Measurements from ENCODE around the gene CCDC187.

GRCh38 chr9:136296434-136297015 lies 7.4 kb downstream of the CCDC187 start:
- no peak for TF ChIP-seq POLR2A (IDR thresholded peaks at IDR 0.05)
- TF ChIP-seq, protein P1, sequence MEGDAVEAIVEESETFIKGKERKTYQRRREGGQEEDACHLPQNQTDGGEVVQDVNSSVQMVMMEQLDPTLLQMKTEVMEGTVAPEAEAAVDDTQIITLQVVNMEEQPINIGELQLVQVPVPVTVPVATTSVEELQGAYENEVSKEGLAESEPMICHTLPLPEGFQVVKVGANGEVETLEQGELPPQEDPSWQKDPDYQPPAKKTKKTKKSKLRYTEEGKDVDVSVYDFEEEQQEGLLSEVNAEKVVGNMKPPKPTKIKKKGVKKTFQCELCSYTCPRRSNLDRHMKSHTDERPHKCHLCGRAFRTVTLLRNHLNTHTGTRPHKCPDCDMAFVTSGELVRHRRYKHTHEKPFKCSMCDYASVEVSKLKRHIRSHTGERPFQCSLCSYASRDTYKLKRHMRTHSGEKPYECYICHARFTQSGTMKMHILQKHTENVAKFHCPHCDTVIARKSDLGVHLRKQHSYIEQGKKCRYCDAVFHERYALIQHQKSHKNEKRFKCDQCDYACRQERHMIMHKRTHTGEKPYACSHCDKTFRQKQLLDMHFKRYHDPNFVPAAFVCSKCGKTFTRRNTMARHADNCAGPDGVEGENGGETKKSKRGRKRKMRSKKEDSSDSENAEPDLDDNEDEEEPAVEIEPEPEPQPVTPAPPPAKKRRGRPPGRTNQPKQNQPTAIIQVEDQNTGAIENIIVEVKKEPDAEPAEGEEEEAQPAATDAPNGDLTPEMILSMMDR (IDR thresholded peaks at IDR 0.05), result no peak
- TF ChIP-seq EP300 (IDR thresholded peaks at IDR 0.05), result no peak
